ENCODE data around the gene JAKMIP3. TPM values are rescaled to one million over a fixed set of nuclear protein-coding genes. Genes with fewer than 3 reads are reported as not detected.

Gene JAKMIP3
- polyA plus RNA-seq (2011; rRNA removed) (0.19 TPM in 2 replicates), polyA minus RNA-seq (2011; rRNA and poly(A)+ RNA removed) (0.05 and 0.09 TPM in 2 replicates)

GRCh38 chr10:132065491-132066105 lies at the start of gene JAKMIP3:
Gene JAKMIP3 (plus strand): TSS chr10:132065946. CDS start chr10:132104809, 38,863 bp downstream.
- DNase-seq (ENCODE audit: low read depth, low spot score) = peak; percentile 91
- ChIA-PET CTCF (interaction anchor here (0.8 to 1.7 kb wide), 3 partner anchors 42 to 1264 kb away, joined by 3 to 12 read pairs (median 3); no protein-coding TSS in a partner anchor), POLR2A (interaction anchor here (1.1 kb wide), 1 partner anchor 82 kb away, joined by 3 read pairs; no protein-coding TSS in a partner anchor)
- Histone ChIP-seq H3K27ac (ENCODE audit: low read depth, low read length) (peak within 1 kb of the TSS; percentile 94), H3K4me3 (ENCODE audit: low read depth, low read length) (peak within 1 kb of the TSS; percentile 69), H3K9me3 (ENCODE audit: control insufficient read depth, insufficient read depth, low read length) (peaks cover 3% of the 10 kb centered on the region; the same call in 1 of the 2 replicates), H3K27me3 (ENCODE audit: control insufficient read depth, insufficient read depth, low read length) (peaks cover 4% of the 10 kb centered on the region)
- no peak for TF ChIP-seq CTCF (IDR thresholded peaks at IDR 0.05; ENCODE audit: low read depth, low read length)

GRCh38 chr10:132016514-132016913 lies 49.2 kb upstream of the JAKMIP3 start:
- no peak for TF ChIP-seq CTCF (IDR thresholded peaks at IDR 0.05; ENCODE audit: low read depth, low read length)
- DNase-seq (ENCODE audit: low read depth, low spot score) = no peak
- no peak overlapping the region for H3K27ac ChIP-seq (ENCODE audit: low read depth, low read length)
- H3K4me3 ChIP-seq (ENCODE audit: low read depth, low read length) = no peak overlapping the region
- peaks cover 15% of the 10 kb centered on the region for H3K27me3 ChIP-seq (ENCODE audit: control insufficient read depth, insufficient read depth, low read length)
- POLR2A ChIA-PET = no interaction called here
- no peaks in the 10 kb centered on the region; the same call in 1 of the 2 replicates for H3K9me3 ChIP-seq (ENCODE audit: control insufficient read depth, insufficient read depth, low read length)
- CTCF ChIA-PET = no interaction called here

GRCh38 chr10:132018446-132018845 lies 47.3 kb upstream of the JAKMIP3 start:
- H3K27me3 ChIP-seq (ENCODE audit: control insufficient read depth, insufficient read depth, low read length) = peaks cover 12% of the 10 kb centered on the region
- no peak overlapping the region for H3K27ac ChIP-seq (ENCODE audit: low read depth, low read length)
- H3K4me3 ChIP-seq (ENCODE audit: low read depth, low read length) = no peak overlapping the region
- H3K9me3 ChIP-seq (ENCODE audit: control insufficient read depth, insufficient read depth, low read length) = no peaks in the 10 kb centered on the region; the same call in 1 of the 2 replicates
- no peak for DNase-seq (ENCODE audit: low read depth, low spot score)
- TF ChIP-seq CTCF (IDR thresholded peaks at IDR 0.05; ENCODE audit: low read depth, low read length) = no peak
- ChIA-PET POLR2A (no interaction called here), CTCF (interaction anchor here (1.9 kb wide), 1 partner anchor 133 kb away, joined by 7 read pairs; no protein-coding TSS in a partner anchor)

GRCh38 chr10:132019366-132019765 lies 46.4 kb upstream of the JAKMIP3 start:
- TF ChIP-seq CTCF (IDR thresholded peaks at IDR 0.05; ENCODE audit: low read depth, low read length) = no peak
- CTCF ChIA-PET = interaction anchor here (1.9 kb wide), 1 partner anchor 133 kb away, joined by 7 read pairs; no protein-coding TSS in a partner anchor
- no peak for DNase-seq (ENCODE audit: low read depth, low spot score)
- Histone ChIP-seq H3K4me3 (ENCODE audit: low read depth, low read length) (no peak overlapping the region), H3K27me3 (ENCODE audit: control insufficient read depth, insufficient read depth, low read length) (peaks cover 9% of the 10 kb centered on the region), H3K27ac (ENCODE audit: low read depth, low read length) (no peak overlapping the region), H3K9me3 (ENCODE audit: control insufficient read depth, insufficient read depth, low read length) (no peaks in the 10 kb centered on the region; the same call in 1 of the 2 replicates)
- POLR2A ChIA-PET = no interaction called here

GRCh38 chr10:132020456-132020855 lies 45.3 kb upstream of the JAKMIP3 start:
- ChIA-PET POLR2A (no interaction called here), CTCF (interaction anchor here (0.5 to 4.2 kb wide), 4 partner anchors 22 to 134 kb away, joined by 3 to 120 read pairs (median 4); no protein-coding TSS in a partner anchor)
- no peak overlapping the region for H3K27ac ChIP-seq (ENCODE audit: low read depth, low read length)
- no peaks in the 10 kb centered on the region; the same call in 1 of the 2 replicates for H3K9me3 ChIP-seq (ENCODE audit: control insufficient read depth, insufficient read depth, low read length)
- DNase-seq (ENCODE audit: low read depth, low spot score) = no peak
- H3K4me3 ChIP-seq (ENCODE audit: low read depth, low read length) = no peak overlapping the region
- no peak for TF ChIP-seq CTCF (IDR thresholded peaks at IDR 0.05; ENCODE audit: low read depth, low read length)
- H3K27me3 ChIP-seq (ENCODE audit: control insufficient read depth, insufficient read depth, low read length) = peaks cover 16% of the 10 kb centered on the region
